Smooth muscle cell (in vitro differentiated cells): ENCODE results near the gene DOK7. TPM values are rescaled to one million over a fixed set of nuclear protein-coding genes. Genes with fewer than 3 reads are reported as not detected.

Source experiments
- DNase-seq: peaks from one replicate; lab custom pipeline; 2025; ENCODE audit not compliant: unreplicated experiment; lab: John Stamatoyannopoulos, UW
- H2AFZ ChIP-seq: fragments of 200-600 bp; sonication (generic); 2 replicates; pipeline ENCODE4 v1.6.0; 2016; ENCODE audit warnings: antibody characterized with exemption, low read depth, mild to moderate bottlenecking
- H3F3A ChIP-seq: fragments of 200-600 bp; sonication (generic); 2 replicates; pipeline ENCODE4 v1.6.0; 2017; ENCODE audit warnings: antibody characterized with exemption, low read depth
- H3K27ac ChIP-seq: fragments of 200-600 bp; sonication (generic); 2 replicates; pipeline ENCODE4 v1.5.1; 2016; ENCODE audit warnings: low read depth, mild to moderate bottlenecking
- H3K27me3 ChIP-seq: fragments of 200-600 bp; sonication (generic); 2 replicates; pipeline ENCODE4 v1.6.1; 2016; ENCODE audit warnings: low read depth, mild to moderate bottlenecking
- H3K36me3 ChIP-seq: fragments of 200-600 bp; sonication (generic); 2 replicates; pipeline ENCODE4 v1.5.1; 2016; ENCODE audit warnings: low read depth
- H3K4me1 ChIP-seq: fragments of 200-600 bp; sonication (generic); 2 replicates; pipeline ENCODE4 v1.5.1; 2016; ENCODE audit warnings: low read depth
- H3K4me2 ChIP-seq: fragments of 200-600 bp; sonication (generic); 2 replicates; pipeline ENCODE4 v1.6.0; 2016; ENCODE audit warnings: mild to moderate bottlenecking
- H3K4me3 ChIP-seq: fragments of 200-600 bp; sonication (generic); 2 replicates; pipeline ENCODE4 v1.5.1; 2016; ENCODE audit warnings: mild to moderate bottlenecking
- H3K79me2 ChIP-seq: fragments of 200-600 bp; sonication (generic); 2 replicates; pipeline ENCODE4 v1.6.0; 2016; ENCODE audit warnings: low read depth, mild to moderate bottlenecking
- H3K9ac ChIP-seq: fragments of 200-600 bp; sonication (generic); 2 replicates; pipeline ENCODE4 v1.6.0; 2016; ENCODE audit warnings: low read depth
- H3K9me3 ChIP-seq: fragments of 200-600 bp; sonication (generic); replicated peaks from 2 replicates; pipeline ENCODE4 v1.5.1; 2016; ENCODE audit warnings: low read depth
- H4K20me1 ChIP-seq: fragments of 200-600 bp; sonication (generic); 2 replicates; pipeline ENCODE4 v1.6.0; 2016; ENCODE audit warnings: low read depth
- WGBS: methylation state at CpG from one replicate; pipeline ENCODE4 v1.1.7; 2016; ENCODE audit warnings: low lambda C conversion rate; 5-methylcytosine and 5-hydroxymethylcytosine counted together
- polyA plus RNA-seq: library from polyadenylated mRNA; unstranded; fragments of >200 nt; fragmentation: Nextera tagmentation; extraction: Ambion mirVana; gene quantifications from 2 replicates; pipeline ENCODE4 v1.2.1, GENCODE V29; 2016
- total RNA-seq: library from RNA; depleted of rRNA; stranded (reverse); fragments of >200 nt; gene quantifications from 2 replicates; pipeline ENCODE4 v1.2.3, GENCODE V29; 2014
- TF ChIP-seq, protein P1 (sequence below): fragments of 200-600 bp; sonication (generic); IDR thresholded peaks from 2 replicates; pipeline ENCODE4 v1.5.1; 2017; ENCODE audit warnings: borderline replicate concordance, mild to moderate bottlenecking, antibody characterized with exemption; ENCODE audit not compliant: insufficient read depth, poor library complexity, severe bottlenecking

Gene DOK7
- total and polyA plus RNA-seq, 2 experiments from 2014 or later = not detected

GRCh38 chr4:3436798-3437581 lies 26.1 kb upstream of the DOK7 start:
- H3K9ac ChIP-seq = no peak overlapping the region
- peak overlapping the region; percentile 35 for H3K4me2 ChIP-seq
- H2AFZ ChIP-seq = no peak overlapping the region
- no peaks in the 10 kb centered on the region for H3K4me1 ChIP-seq
- H3K27me3 ChIP-seq = no peaks in the 10 kb centered on the region
- H4K20me1 ChIP-seq = no peaks in the 10 kb centered on the region
- DNase-seq = no peak
- H3K9me3 ChIP-seq = no peaks in the 10 kb centered on the region
- H3K27ac ChIP-seq = peak overlapping the region; percentile 48
- H3K36me3 ChIP-seq = no peaks in the 10 kb centered on the region
- WGBS = 86% methylated on average over 19 of the region's 19 CpGs
- no peak overlapping the region for H3K4me3 ChIP-seq
- TF ChIP-seq, protein P1, sequence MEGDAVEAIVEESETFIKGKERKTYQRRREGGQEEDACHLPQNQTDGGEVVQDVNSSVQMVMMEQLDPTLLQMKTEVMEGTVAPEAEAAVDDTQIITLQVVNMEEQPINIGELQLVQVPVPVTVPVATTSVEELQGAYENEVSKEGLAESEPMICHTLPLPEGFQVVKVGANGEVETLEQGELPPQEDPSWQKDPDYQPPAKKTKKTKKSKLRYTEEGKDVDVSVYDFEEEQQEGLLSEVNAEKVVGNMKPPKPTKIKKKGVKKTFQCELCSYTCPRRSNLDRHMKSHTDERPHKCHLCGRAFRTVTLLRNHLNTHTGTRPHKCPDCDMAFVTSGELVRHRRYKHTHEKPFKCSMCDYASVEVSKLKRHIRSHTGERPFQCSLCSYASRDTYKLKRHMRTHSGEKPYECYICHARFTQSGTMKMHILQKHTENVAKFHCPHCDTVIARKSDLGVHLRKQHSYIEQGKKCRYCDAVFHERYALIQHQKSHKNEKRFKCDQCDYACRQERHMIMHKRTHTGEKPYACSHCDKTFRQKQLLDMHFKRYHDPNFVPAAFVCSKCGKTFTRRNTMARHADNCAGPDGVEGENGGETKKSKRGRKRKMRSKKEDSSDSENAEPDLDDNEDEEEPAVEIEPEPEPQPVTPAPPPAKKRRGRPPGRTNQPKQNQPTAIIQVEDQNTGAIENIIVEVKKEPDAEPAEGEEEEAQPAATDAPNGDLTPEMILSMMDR = no peak
- no peaks in the 10 kb centered on the region for H3F3A ChIP-seq
- H3K79me2 ChIP-seq = no peaks in the 10 kb centered on the region

GRCh38 chr4:3437582-3437936 lies 25.5 kb upstream of the DOK7 start:
- Histone ChIP-seq H4K20me1 (no peaks in the 10 kb centered on the region), H3F3A (no peaks in the 10 kb centered on the region), H3K4me2 (no peak overlapping the region), H3K36me3 (no peaks in the 10 kb centered on the region), H3K4me3 (no peak overlapping the region), H2AFZ (no peak overlapping the region), H3K27me3 (no peaks in the 10 kb centered on the region), H3K9me3 (no peaks in the 10 kb centered on the region), H3K79me2 (no peaks in the 10 kb centered on the region), H3K4me1 (no peaks in the 10 kb centered on the region), H3K9ac (no peak overlapping the region), H3K27ac (no peak overlapping the region)
- TF ChIP-seq, protein P1 = no peak
- WGBS = 85% methylated on average over 9 of the region's 9 CpGs
- no peak for DNase-seq

DNA sequence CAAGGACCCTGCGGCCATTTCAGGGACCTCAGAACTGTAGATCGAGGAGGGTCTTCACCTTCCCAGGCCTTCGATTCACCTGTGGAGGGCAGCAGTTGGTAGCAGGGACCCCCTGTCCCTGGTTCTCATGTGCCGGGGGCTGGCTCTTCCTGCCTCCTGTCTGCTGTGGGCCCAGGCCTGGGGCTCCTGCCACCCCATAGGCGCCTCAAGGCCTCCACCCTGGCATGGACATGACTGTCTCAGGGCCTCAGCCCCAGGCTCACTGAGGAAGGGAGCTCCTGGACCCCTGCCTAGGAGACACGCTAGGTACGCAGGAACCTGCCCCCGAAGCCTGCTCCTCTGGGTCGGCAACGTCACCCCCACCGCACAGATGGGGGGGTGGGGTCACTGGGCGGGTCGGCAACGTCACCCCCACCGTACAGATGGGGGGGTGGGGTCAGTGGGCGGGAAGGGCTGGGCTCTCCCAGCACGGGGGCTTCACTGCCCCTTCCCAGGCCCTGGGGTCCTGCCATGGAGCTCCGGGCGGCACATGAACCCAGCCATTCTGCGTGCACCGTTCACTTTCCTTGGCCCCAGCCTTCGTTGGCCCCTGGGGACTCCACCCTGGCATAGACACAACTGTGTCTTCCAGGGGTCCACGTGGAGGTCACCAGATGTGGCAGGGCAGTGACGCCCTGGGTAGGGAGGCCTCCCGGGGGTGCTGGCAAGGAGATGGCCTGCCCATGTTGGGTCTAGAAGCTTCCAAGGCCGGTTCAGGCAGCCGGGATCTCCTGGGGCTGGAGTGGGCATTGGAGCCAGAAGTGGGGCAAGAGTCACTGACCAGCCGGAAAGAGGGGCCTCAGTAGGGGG lies 24.9 kb upstream of the DOK7 start:
- TF ChIP-seq, protein P1 = no peak
- Histone ChIP-seq H3K79me2 (no peaks in the 10 kb centered on the region), H3K4me3 (no peak overlapping the region), H2AFZ (no peak overlapping the region), H3K9me3 (no peaks in the 10 kb centered on the region), H3F3A (no peaks in the 10 kb centered on the region), H4K20me1 (no peaks in the 10 kb centered on the region), H3K4me2 (no peak overlapping the region), H3K4me1 (no peaks in the 10 kb centered on the region), H3K27ac (no peak overlapping the region), H3K36me3 (no peaks in the 10 kb centered on the region), H3K27me3 (no peaks in the 10 kb centered on the region), H3K9ac (no peak overlapping the region)
- WGBS = 93% methylated on average over 24 of the region's 28 CpGs
- DNase-seq = no peak

DNA sequence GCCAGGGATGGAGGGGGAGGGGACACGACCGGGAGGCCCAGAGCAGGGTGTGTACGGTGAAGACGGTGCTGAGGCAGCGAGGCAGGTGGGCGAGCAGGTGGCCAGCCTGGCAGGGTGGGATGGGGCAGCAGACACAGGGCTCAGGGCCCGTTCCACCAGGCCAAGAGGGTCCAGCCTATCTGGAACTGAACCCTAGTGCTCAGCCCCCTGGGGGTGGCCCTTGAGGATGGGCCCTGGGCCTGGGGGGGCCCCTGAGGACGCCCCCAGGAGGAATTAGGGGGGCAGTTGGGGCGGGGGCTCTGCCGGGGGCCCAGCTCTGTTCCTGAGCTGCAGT lies 24.3 kb upstream of the DOK7 start:
- no peak for DNase-seq
- Histone ChIP-seq H3K36me3 (no peaks in the 10 kb centered on the region), H3K4me3 (no peak overlapping the region), H3K27ac (no peak overlapping the region), H3F3A (no peaks in the 10 kb centered on the region), H3K9ac (no peak overlapping the region), H3K79me2 (no peaks in the 10 kb centered on the region), H3K4me1 (no peaks in the 10 kb centered on the region), H3K4me2 (no peak overlapping the region), H3K27me3 (no peaks in the 10 kb centered on the region), H4K20me1 (no peaks in the 10 kb centered on the region), H3K9me3 (no peaks in the 10 kb centered on the region), H2AFZ (no peak overlapping the region)
- WGBS = 90% methylated on average over 8 of the region's 10 CpGs
- TF ChIP-seq, protein P1 = no peak
